Measurements from ENCODE around the gene CNNM4.
A peak's percentile ranks its signal among the peaks of the same experiment; 100 is the strongest.

CNNM4 gene

GRCh38 chr2:96828874-96829273, 68.2 kb downstream of the CNNM4 start:
- Histone ChIP-seq H3K4me3 (ENCODE audit: severe bottlenecking) (no peak overlapping the region), H3K4me1 (ENCODE audit: insufficient read depth, poor library complexity, severe bottlenecking) (peaks cover 10% of the 10 kb centered on the region), H3K27ac (ENCODE audit: poor library complexity, severe bottlenecking) (no peak overlapping the region), H3K9me3 (ENCODE audit: severe bottlenecking) (no peaks in the 10 kb centered on the region), H3K27me3 (ENCODE audit: insufficient read depth, poor library complexity, severe bottlenecking) (no peaks in the 10 kb centered on the region), H3K36me3 (ENCODE audit: low read depth) (peaks cover 42% of the 10 kb centered on the region)
- no peak for TF ChIP-seq CTCF (IDR thresholded peaks at IDR 0.05; ENCODE audit: poor library complexity, severe bottlenecking)
- DNase-seq (ENCODE audit: low spot score), result no peak
- ATAC-seq (ENCODE audit: low read depth), result no peak

DNA sequence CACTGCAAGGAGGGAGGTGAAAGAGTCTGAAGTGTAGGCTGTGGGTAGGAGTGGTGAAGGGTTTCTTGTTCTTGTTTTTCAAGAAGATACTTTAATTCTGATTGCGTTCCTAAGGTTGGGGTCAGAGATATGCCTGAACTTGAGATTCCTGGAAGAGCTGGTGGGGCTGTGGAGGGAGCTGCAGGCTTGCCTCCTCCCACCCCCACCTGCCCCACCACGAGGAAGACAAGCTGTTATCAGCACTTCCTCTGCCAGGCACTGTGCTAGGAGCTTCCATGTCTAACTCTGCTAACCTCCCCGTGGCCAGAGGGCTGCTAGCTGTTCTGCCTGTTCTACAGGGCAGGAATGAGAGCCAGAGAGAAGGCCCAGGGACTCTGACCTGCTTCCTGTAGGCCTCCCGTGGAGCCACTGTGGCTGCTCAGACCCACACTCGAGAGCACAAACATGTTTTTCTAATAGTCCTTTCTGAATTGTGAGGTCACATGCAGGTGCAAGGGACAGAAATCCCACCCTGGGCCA, 69.4 kb downstream of the CNNM4 start:
- ATAC-seq (ENCODE audit: low read depth) (no peak), DNase-seq (ENCODE audit: low spot score) (no peak)
- Histone ChIP-seq H3K4me1 (ENCODE audit: insufficient read depth, poor library complexity, severe bottlenecking) (peaks cover 9% of the 10 kb centered on the region), H3K27me3 (ENCODE audit: insufficient read depth, poor library complexity, severe bottlenecking) (no peaks in the 10 kb centered on the region), H3K27ac (ENCODE audit: poor library complexity, severe bottlenecking) (no peak overlapping the region), H3K4me3 (ENCODE audit: severe bottlenecking) (no peak overlapping the region), H3K36me3 (ENCODE audit: low read depth) (peaks cover 37% of the 10 kb centered on the region), H3K9me3 (ENCODE audit: severe bottlenecking) (no peaks in the 10 kb centered on the region)
- no peak for TF ChIP-seq CTCF (IDR thresholded peaks at IDR 0.05; ENCODE audit: poor library complexity, severe bottlenecking)

DNA sequence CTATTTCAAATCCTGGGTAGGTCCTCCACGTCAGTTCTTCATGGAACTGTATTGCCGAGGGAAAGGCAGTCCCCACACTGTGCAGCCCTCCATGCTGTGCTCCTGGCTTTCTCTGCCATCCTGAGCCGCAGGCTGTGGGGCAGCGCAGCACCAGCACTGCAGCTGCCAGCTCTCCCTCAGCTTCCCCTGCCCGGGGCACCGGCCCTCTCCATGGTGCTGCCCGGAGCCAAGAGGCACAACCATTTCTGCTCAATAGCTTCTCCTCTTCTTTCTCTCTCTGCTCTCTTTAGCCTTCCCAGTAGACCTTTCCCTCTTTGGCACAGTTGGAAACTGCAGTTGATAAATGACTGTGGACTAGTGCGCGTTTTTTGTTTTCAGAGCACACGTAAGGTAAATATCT, 71.0 kb downstream of the CNNM4 start:
- Histone ChIP-seq H3K4me1 (ENCODE audit: insufficient read depth, poor library complexity, severe bottlenecking) (peaks cover 9% of the 10 kb centered on the region), H3K27ac (ENCODE audit: poor library complexity, severe bottlenecking) (no peak overlapping the region), H3K9me3 (ENCODE audit: severe bottlenecking) (no peaks in the 10 kb centered on the region), H3K27me3 (ENCODE audit: insufficient read depth, poor library complexity, severe bottlenecking) (no peaks in the 10 kb centered on the region), H3K4me3 (ENCODE audit: severe bottlenecking) (no peak overlapping the region), H3K36me3 (ENCODE audit: low read depth) (peaks cover 35% of the 10 kb centered on the region)
- no peak for TF ChIP-seq CTCF (IDR thresholded peaks at IDR 0.05; ENCODE audit: poor library complexity, severe bottlenecking)
- ATAC-seq (ENCODE audit: low read depth) (no peak), DNase-seq (ENCODE audit: low spot score) (no peak)

- Histone ChIP-seq H3K27ac (ENCODE audit: poor library complexity, severe bottlenecking) (peak overlapping the region; percentile 36), H3K36me3 (ENCODE audit: low read depth) (peaks cover 35% of the 10 kb centered on the region)
- TF ChIP-seq CTCF (IDR thresholded peaks at IDR 0.05; ENCODE audit: poor library complexity, severe bottlenecking), result no peak
These were observed 71.7 kb downstream of the CNNM4 start for GRCh38 chr2:96832408-96832753.

GRCh38 chr2:96832754-96833507, 72.2 kb downstream of the CNNM4 start:
- no peaks in the 10 kb centered on the region for H3K9me3 ChIP-seq (ENCODE audit: severe bottlenecking)
- peaks cover 9% of the 10 kb centered on the region for H3K4me1 ChIP-seq (ENCODE audit: insufficient read depth, poor library complexity, severe bottlenecking)
- no peaks in the 10 kb centered on the region for H3K27me3 ChIP-seq (ENCODE audit: insufficient read depth, poor library complexity, severe bottlenecking)
- TF ChIP-seq CTCF (IDR thresholded peaks at IDR 0.05; ENCODE audit: poor library complexity, severe bottlenecking), result no peak
- H3K27ac ChIP-seq (ENCODE audit: poor library complexity, severe bottlenecking), result peak overlapping the region; percentile 36
- no peak for DNase-seq (ENCODE audit: low spot score)
- H3K36me3 ChIP-seq (ENCODE audit: low read depth), result peaks cover 35% of the 10 kb centered on the region
- ATAC-seq (ENCODE audit: low read depth), result peak; percentile 91
- H3K4me3 ChIP-seq (ENCODE audit: severe bottlenecking), result no peak overlapping the region

More at GRCh38 chr2:96832408-96832753, 71.7 kb downstream of the CNNM4 start:
- ATAC-seq (ENCODE audit: low read depth) (peak; percentile 8; the same call in 2 of the 3 replicates), DNase-seq (ENCODE audit: low spot score) (no peak)
- Histone ChIP-seq H3K4me3 (ENCODE audit: severe bottlenecking) (no peak overlapping the region), H3K4me1 (ENCODE audit: insufficient read depth, poor library complexity, severe bottlenecking) (peaks cover 9% of the 10 kb centered on the region), H3K27me3 (ENCODE audit: insufficient read depth, poor library complexity, severe bottlenecking) (no peaks in the 10 kb centered on the region), H3K9me3 (ENCODE audit: severe bottlenecking) (no peaks in the 10 kb centered on the region)

Measured in RWPE2 (cell line).